ENCODE data around the gene DYNC1I1.

DYNC1I1 gene

DNA sequence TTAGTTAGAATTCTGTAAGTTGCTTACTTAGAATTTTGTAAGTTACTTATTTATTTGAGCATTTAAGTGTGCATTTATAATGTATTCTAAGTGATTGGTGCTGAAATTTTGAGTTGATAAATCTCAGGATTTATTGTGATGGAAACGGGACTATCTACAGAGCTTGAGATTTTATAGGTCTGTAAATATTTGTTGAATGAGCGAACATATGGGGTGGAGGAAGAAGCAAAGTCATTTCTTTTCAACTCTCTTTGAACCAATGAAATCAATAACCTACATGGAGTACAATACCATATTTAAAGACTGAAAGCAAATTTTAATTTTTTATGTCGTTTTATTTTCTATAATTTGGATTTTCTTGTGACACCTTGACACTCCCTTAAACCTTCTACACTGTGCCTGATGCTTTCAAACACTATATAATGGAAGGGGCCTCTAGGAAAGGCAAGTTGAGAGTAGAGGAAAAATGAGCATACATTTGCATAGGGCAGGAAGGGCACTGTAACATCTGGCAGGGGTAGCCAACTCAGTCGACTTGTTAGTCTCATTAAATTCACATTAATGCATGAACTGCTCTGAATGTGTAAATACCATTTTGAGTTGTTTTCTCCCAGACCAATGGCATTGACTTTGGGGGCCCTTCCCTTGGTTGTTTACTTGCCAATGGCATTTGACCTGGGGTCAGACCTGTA lies 204.2 kb downstream of the DYNC1I1 start:
- DNase-seq = no peak

DNA sequence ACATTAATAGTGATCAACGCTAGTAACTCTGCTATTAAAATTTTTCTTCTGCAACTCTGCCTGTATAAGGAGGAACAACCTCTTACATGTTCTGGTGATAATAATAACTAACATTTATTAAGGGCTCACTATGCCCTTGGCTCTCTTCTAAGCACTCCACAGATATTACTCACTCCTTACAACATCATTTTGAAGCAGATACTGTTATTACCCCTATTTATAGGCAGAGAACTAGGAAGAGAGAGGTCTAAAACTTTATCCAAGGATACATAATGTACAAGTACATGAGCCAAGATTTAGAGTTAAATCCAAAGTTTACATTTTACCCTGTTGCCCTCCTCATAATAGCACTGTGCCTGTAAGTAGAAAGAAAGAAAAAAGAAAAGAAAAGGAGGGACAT lies 205.6 kb downstream of the DYNC1I1 start:
- no peak for DNase-seq

DNA sequence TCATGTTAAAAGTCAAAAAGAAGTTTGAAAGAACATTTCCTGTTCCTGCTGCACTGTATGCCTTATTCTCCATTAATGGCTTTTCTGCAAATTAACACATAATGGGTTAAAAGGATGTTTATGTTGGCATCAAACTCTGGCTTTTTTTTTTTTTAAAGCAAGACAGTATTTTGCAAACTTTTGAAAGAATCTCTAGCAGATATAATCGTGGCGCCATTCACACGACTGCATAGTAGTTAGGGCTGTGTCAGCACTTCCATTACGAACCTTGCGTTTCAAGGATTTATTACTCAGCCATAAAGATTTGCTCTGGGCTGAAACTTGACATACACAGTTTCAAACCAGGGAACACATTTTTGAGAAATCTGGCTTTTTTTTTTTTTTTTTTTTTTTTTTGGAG lies 207.8 kb downstream of the DYNC1I1 start:
- no peak for DNase-seq

GRCh38 chr7:95980706-95981105 lies 208.4 kb downstream of the DYNC1I1 start:
- DNase-seq = no peak

GRCh38 chr7:95986178-95986764 lies 213.9 kb downstream of the DYNC1I1 start:
- DNase-seq = no peak

- DNase-seq = no peak
Observed at GRCh38 chr7:95989301-95989700, 216.9 kb downstream of the DYNC1I1 start.

- DNase-seq = no peak
Observed at GRCh38 chr7:95993380-95993779, 221.0 kb downstream of the DYNC1I1 start.

DNA sequence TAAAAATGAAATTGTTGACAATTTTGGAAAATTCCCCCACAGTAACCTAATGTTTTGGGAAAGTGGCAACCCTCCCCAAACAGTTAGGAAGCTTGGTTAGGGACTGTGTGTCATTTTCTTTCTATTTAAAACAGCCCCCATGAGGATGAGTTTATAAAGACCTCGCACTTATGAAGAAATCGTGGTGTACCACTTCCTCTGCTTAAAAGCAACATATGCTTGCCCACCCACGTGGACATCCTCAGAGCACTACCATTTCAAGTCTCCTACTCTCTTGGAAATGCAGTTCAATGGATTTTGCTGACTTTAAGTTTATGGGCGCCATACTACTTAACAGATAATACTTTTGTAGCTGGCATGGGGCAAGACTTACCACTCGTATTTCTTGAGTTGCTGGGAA lies 223.8 kb downstream of the DYNC1I1 start:
- DNase-seq = no peak

DNA sequence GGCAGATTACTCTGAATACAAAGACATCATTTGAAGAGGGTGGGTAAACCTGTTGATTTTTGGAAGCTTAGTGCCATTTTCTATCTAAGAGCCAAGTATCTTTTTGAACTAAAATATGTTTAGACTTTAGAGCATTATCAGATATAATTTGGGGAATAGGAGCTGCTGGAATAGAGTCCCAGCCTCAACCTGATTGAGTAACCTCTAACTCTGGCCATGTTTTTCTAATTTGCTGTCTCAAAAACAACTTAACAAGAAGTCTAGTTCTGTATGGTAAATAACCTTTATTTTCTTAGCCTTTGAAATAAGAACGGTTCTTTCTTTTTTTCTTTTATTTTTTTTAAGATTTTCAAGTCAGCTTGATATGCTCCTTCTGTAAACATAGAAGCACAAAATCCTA lies 224.5 kb downstream of the DYNC1I1 start:
- DNase-seq = no peak

DNA sequence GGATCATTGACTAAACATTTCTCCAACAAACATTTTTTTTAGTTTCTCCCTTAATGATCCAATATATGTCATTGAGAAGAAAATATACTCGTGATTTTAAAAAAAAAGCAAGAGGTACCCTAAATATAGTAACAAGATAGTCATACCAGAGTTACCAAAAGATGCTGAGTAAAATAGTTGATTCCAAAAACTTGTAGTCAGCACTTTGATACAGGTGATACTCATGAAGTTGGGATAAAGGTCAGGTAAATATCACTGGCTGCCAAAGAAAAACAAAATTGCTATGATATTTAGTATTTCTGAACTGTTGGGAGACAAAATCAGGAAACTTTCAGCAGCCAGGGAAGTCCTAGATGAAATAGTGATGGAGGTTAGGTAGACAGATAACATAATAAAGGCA lies 225.3 kb downstream of the DYNC1I1 start:
- DNase-seq = no peak

DNA sequence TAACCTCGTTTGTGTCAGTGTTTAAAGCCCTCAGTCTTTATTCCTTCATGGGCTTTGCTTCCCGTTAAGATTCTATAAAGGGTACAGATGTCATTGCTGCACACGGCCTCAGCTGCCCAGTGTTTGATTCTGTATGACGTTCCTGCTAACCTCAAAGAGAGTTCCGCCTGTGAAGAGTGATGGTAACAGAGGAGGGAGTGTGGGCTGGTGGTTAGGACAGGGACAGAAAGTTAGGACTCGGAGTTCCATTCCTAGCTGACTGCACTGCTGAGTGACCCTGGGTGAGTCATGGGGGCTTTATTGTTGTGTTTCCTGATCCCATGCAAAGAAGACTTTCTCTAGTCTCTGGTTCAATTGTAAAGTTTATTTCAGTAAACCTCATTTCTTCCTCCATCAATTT lies 227.1 kb downstream of the DYNC1I1 start:
- DNase-seq = no peak

GRCh38 chr7:96004578-96004977 lies 232.2 kb downstream of the DYNC1I1 start:
- no peak for DNase-seq

DNA sequence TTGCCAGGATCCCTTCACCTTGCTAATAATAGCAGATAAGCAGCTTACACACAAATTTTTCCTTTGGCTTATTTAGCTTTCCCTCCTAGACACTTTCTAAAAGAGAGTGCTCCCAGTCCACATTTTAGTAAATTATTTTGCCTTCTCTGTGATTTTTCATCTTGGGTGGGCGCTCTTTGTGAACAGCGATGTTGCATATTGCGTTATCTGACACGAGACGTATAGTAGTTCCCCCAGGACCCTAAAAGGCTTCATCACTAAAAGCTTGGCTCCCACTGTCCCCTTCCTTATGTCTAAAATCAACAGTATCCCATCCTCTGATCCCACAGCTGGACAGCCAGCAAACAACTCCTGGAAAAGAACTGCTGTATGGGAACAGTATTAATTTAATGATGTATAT lies 232.9 kb downstream of the DYNC1I1 start:
- DNase-seq = no peak

DNA sequence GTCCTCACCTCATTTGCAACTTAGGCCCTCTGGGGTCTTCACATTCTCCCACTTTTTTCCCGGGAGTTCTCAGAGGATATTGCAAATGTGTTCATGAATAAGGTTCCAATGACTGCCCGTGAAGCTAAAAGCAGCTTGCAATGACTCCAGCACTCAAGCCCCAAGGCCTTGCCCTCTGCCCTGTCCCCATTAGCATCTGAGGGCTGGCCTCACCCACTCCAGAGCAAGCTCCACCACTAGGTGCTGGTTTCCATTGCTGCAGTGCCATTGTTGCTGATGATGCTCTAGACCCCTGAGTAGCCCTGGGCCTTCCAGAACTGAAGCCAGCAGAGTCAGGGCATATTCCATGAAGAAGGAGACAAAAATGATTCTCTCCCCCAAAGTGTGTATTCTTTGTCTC lies 236.8 kb downstream of the DYNC1I1 start:
- DNase-seq = no peak

- no peak for DNase-seq
Observed at GRCh38 chr7:96013836-96014235, 241.5 kb downstream of the DYNC1I1 start.

GRCh38 chr7:96014617-96015016 lies 242.3 kb downstream of the DYNC1I1 start:
- no peak for DNase-seq

DNA sequence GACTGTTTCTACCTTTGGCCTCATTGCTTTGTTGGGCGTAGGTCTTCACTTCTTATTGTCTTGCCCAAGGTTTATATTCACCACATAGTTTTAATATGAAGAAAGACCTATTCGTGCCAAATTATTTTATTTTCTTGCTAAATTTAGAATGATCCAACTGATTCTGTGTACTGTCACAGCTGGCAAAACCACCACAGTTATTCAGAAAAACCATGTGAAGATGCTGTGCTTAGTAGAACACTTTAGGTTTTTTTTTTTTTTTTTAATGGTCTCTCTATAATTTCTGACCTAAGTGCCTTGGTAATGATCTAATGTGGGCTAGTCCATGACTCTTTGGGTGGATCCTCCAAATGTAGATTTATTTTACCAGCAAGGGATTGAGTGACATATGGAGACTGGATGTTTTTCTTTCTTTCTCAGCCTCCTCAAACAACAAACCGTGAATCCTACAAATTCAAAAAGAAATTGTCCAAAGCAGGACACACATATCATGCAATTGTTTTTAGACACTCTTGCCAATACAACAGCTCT lies 243.8 kb downstream of the DYNC1I1 start:
- DNase-seq = no peak

GRCh38 chr7:96016735-96017134 lies 244.4 kb downstream of the DYNC1I1 start:
- no peak for DNase-seq

GRCh38 chr7:96017877-96018276 lies 245.5 kb downstream of the DYNC1I1 start:
- DNase-seq = no peak

GRCh38 chr7:96021568-96021967 lies 249.2 kb downstream of the DYNC1I1 start:
- no peak for DNase-seq

DNA sequence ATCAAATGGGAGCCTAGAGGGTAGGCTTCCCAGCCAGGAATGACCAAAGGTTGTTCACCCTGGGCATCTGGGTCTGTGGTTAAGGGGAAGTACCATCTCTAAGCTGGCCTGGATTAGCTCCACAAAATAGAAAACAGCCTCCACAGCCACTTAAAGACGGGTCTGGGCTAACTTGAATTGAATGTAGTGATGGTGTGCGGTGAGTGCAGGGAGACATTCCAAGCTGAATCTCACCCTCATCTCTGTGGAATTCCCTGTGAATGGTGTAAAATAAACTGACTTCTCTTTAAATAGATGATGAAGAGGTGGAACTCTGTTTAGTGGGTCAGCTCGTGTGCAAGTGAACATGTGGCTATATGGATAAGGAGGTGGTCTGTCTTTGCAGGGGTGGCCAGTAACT lies 251.0 kb downstream of the DYNC1I1 start:
- DNase-seq = no peak

GRCh38 chr7:96026010-96026409 lies 253.7 kb downstream of the DYNC1I1 start:
- DNase-seq = no peak

DNA sequence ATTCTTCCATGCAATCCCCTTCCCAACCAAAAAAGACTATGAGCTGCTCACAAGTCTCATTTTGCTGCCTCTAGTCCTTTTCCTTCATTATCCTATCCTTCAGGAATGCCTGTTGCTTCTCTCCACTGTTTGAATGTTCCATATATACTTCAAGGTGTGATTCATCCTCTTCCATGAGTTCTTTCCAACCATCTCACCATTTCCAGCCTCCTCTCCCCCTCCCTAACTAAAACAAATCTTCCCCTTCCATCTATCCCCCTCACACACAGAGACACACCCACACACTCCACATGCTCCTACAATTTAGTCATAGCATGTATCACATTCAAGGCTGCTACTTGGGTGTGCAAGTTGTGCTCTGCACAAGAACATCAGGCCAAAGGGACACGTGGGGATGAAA lies 254.3 kb downstream of the DYNC1I1 start:
- no peak for DNase-seq

GRCh38 chr7:96028729-96029128 lies 256.4 kb downstream of the DYNC1I1 start:
- DNase-seq = no peak
